OCI-LY7 (cell line): Measurements from ENCODE around the gene JAKMIP2. TPM values are rescaled to one million over a fixed set of nuclear protein-coding genes. Genes with fewer than 3 reads are reported as not detected.

Experiments
- BruUV-seq: library from RNA; stranded (reverse); fragments of 400-500 nt; replicated peaks from 2 replicates; lab custom pipeline; 2021; lab: Mats Ljungman, UMichigan
- CTCF ChIA-PET: fragments of 300-600 bp; sonication (Branson Sonifier 250); formaldehyde crosslinking; loops from one replicate; lab custom pipeline; 2022; ENCODE audit warnings: antibody characterized with exemption; ENCODE audit not compliant: unreplicated experiment; lab: Charles Lee
- POLR2A ChIA-PET: fragments of 300-600 bp; sonication (Branson Sonifier 250); formaldehyde crosslinking; loops from one replicate; lab custom pipeline; 2022; ENCODE audit warnings: antibody characterized with exemption; lab: Charles Lee
- DNase-seq: peaks from one replicate; pipeline ENCODE4 v3.0.0-alpha.2; 2015; ENCODE audit warnings: low spot score
- H2AFZ ChIP-seq: fragments of 200-600 bp; sonication (generic), shearing (Covaris generic); 2 replicates; pipeline ENCODE4 v1.6.1; 2014; ENCODE audit warnings: mild to moderate bottlenecking, antibody characterized with exemption, low read length, moderate library complexity
- H3K27ac ChIP-seq: fragments of 200-600 bp; sonication (generic); 2 replicates; pipeline ENCODE4 v1.5.1; 2014; ENCODE audit warnings: mixed run types, low read depth, mild to moderate bottlenecking, moderate library complexity, low read length, inconsistent platforms; ENCODE audit not compliant: poor library complexity, severe bottlenecking
- H3K36me3 ChIP-seq: fragments of 200-600 bp; sonication (generic); 2 replicates; pipeline ENCODE4 v1.6.1; 2014; ENCODE audit warnings: mild to moderate bottlenecking, antibody characterized with exemption, low read length, moderate library complexity, mixed read lengths; ENCODE audit not compliant: insufficient read depth
- H3K4me1 ChIP-seq: fragments of 200-600 bp; sonication (generic); 2 replicates; pipeline ENCODE4 v1.5.1; 2014; ENCODE audit warnings: mild to moderate bottlenecking, low read length; ENCODE audit not compliant: insufficient read depth, poor library complexity, severe bottlenecking
- H3K4me2 ChIP-seq: fragments of 200-600 bp; sonication (generic); 2 replicates; pipeline ENCODE4 v1.6.1; 2014; ENCODE audit warnings: mild to moderate bottlenecking, low read length
- H3K4me3 ChIP-seq: fragments of 200-600 bp; sonication (generic); 2 replicates; pipeline ENCODE4 v1.5.1; 2014; ENCODE audit warnings: mild to moderate bottlenecking, low read depth, low read length; ENCODE audit not compliant: poor library complexity, severe bottlenecking
- H3K79me2 ChIP-seq: fragments of 200-600 bp; sonication (generic); 2 replicates; pipeline ENCODE4 v1.6.1; 2016; ENCODE audit warnings: low read depth, mild to moderate bottlenecking, low read length, moderate library complexity, mixed read lengths; ENCODE audit not compliant: insufficient read depth
- H3K9me2 ChIP-seq: fragments of 200-600 bp; sonication (generic); 2 replicates; pipeline ENCODE4 v1.6.1; 2016; ENCODE audit warnings: mild to moderate bottlenecking, low read length, mixed read lengths; ENCODE audit not compliant: insufficient read depth
- H3K9me3 ChIP-seq: fragments of 200-600 bp; sonication (generic); 2 replicates; pipeline ENCODE4 v1.6.1; 2014; ENCODE audit warnings: mild to moderate bottlenecking, mixed run types, low read length, mixed read lengths
- H4K20me1 ChIP-seq: fragments of 200-600 bp; sonication (generic); 2 replicates; pipeline ENCODE4 v1.6.1; 2014; ENCODE audit warnings: mild to moderate bottlenecking, antibody characterized with exemption, low read length, moderate library complexity, mixed read lengths; ENCODE audit not compliant: insufficient read depth
- CTCF ChIP-seq: fragments of 200-600 bp; sonication (generic); conservative IDR thresholded peaks from 2 replicates; pipeline ENCODE4 v1.5.1; 2014; ENCODE audit warnings: mild to moderate bottlenecking, antibody characterized with exemption, low read length, moderate library complexity, mixed read lengths
- EZH2phosphoT487 ChIP-seq: fragments of 200-600 bp; sonication (generic); IDR thresholded peaks from 2 replicates; pipeline ENCODE4 v1.6.1; 2018; ENCODE audit warnings: low read depth, borderline replicate concordance, mild to moderate bottlenecking, mixed run types, antibody characterized with exemption, low read length, moderate library complexity, mixed read lengths
- intact Hi-C: fragments of 100-400 bp; cut with micrococcal nuclease; formaldehyde crosslinking; loops from one replicate; pipeline ENCODE4 v1.10.0; 2022; ENCODE audit not compliant: unreplicated experiment
- total RNA-seq, 2 experiments: library from RNA; depleted of rRNA in 1 of 2; stranded (reverse); fragments of >200 nt in 1 of 2; shearing (Covaris generic) in 1 of 2; gene quantifications; 2 replicates each; pipeline ENCODE4 v1.2.3, GENCODE V29; 2014 to 2022

Gene JAKMIP2
- total RNA-seq, 2 experiments from 2014 or later, result 4.0 to 14.5 TPM

- intact Hi-C loops, result no loop called here
Observed at GRCh38 chr5:147712019-147712418, 70.5 kb downstream of the JAKMIP2 start.

DNA sequence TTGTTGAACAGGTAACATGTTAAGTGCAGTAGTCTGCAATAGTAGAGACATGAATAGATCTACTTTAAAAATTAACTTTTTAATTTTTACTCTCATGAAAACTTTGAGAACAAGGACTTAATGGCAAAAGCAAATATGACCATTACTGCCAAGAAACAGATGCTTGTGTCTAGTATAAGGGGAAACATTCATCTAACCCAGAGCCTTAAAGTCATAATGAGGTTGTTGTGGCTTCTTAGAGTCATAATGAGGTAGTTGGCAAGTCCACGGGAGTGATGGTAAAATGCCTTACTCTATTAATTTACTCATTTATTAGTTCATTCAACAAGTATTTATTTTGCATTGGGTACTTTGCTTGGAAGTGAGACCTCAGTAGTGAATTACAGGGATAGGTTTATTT, 71.5 kb downstream of the JAKMIP2 start:
- Histone ChIP-seq H3K79me2 (no peaks in the 10 kb centered on the region), H4K20me1 (no peaks in the 10 kb centered on the region), H3K4me2 (no peak overlapping the region), H3K9me3 (no peaks in the 10 kb centered on the region), H3K4me3 (no peak overlapping the region), H3K36me3 (no peaks in the 10 kb centered on the region), H2AFZ (no peak overlapping the region), H3K9me2 (no peaks in the 10 kb centered on the region), H3K27ac (no peak overlapping the region), H3K4me1 (no peaks in the 10 kb centered on the region)
- BruUV-seq, result no TSS peak
- no peak for TF ChIP-seq EZH2phosphoT487
- no peak for TF ChIP-seq CTCF
- no peak for DNase-seq
- intact Hi-C loops, result no loop called here
- ChIA-PET POLR2A (no interaction called here), CTCF (no interaction called here)

More at GRCh38 chr5:147712019-147712418, 70.5 kb downstream of the JAKMIP2 start:
- no peaks in the 10 kb centered on the region for H4K20me1 ChIP-seq
- H3K36me3 ChIP-seq, result no peaks in the 10 kb centered on the region
- H3K9me2 ChIP-seq, result no peaks in the 10 kb centered on the region
- H3K9me3 ChIP-seq, result no peaks in the 10 kb centered on the region
- POLR2A ChIA-PET, result no interaction called here
- no peak overlapping the region for H3K4me2 ChIP-seq
- TF ChIP-seq CTCF, result no peak
- no peaks in the 10 kb centered on the region for H3K79me2 ChIP-seq
- no peak overlapping the region for H2AFZ ChIP-seq
- no peak overlapping the region for H3K27ac ChIP-seq
- no peaks in the 10 kb centered on the region for H3K4me1 ChIP-seq
- H3K4me3 ChIP-seq, result no peak overlapping the region
- no peak for DNase-seq
- no TSS peak for BruUV-seq
- CTCF ChIA-PET, result no interaction called here

- H3K36me3 ChIP-seq, result no peaks in the 10 kb centered on the region
- intact Hi-C loops, result no loop called here
- no peaks in the 10 kb centered on the region for H3K4me1 ChIP-seq
- H3K79me2 ChIP-seq, result no peaks in the 10 kb centered on the region
- no peak overlapping the region for H2AFZ ChIP-seq
- CTCF ChIA-PET, result no interaction called here
- no peak for DNase-seq
- H3K9me2 ChIP-seq, result no peaks in the 10 kb centered on the region
- H3K27ac ChIP-seq, result no peak overlapping the region
- no peak overlapping the region for H3K4me3 ChIP-seq
- POLR2A ChIA-PET, result no interaction called here
- H3K4me2 ChIP-seq, result no peak overlapping the region
- TF ChIP-seq CTCF, result no peak
- TF ChIP-seq EZH2phosphoT487, result no peak
- H3K9me3 ChIP-seq, result no peaks in the 10 kb centered on the region
- BruUV-seq, result no TSS peak
- no peaks in the 10 kb centered on the region for H4K20me1 ChIP-seq
Observed at GRCh38 chr5:147708708-147709107, 73.8 kb downstream of the JAKMIP2 start.
